Measurements from ENCODE around the gene ZNF518B. TPM values are rescaled to one million over a fixed set of nuclear protein-coding genes. Genes with fewer than 3 reads are reported as not detected.

ZNF518B gene
- total RNA-seq, 3 donors from 2014 or later, result 9.9 to 34.4 (median 19.5) TPM

- Histone ChIP-seq H3K4me1 (ENCODE audit: low read depth) (no peaks in the 10 kb centered on the region), H3K36me3 (ENCODE audit: low read depth) (no peaks in the 10 kb centered on the region), H3K4me3 (peak overlapping the region; percentile 35), H3K9me3 (no peaks in the 10 kb centered on the region)
- DNase-seq (peak; percentile 58 to 71 (median 67)), ATAC-seq (peak; percentile 56)
- TF ChIP-seq, protein P1, sequence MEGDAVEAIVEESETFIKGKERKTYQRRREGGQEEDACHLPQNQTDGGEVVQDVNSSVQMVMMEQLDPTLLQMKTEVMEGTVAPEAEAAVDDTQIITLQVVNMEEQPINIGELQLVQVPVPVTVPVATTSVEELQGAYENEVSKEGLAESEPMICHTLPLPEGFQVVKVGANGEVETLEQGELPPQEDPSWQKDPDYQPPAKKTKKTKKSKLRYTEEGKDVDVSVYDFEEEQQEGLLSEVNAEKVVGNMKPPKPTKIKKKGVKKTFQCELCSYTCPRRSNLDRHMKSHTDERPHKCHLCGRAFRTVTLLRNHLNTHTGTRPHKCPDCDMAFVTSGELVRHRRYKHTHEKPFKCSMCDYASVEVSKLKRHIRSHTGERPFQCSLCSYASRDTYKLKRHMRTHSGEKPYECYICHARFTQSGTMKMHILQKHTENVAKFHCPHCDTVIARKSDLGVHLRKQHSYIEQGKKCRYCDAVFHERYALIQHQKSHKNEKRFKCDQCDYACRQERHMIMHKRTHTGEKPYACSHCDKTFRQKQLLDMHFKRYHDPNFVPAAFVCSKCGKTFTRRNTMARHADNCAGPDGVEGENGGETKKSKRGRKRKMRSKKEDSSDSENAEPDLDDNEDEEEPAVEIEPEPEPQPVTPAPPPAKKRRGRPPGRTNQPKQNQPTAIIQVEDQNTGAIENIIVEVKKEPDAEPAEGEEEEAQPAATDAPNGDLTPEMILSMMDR (IDR thresholded peaks at IDR 0.05), result no peak
- intact Hi-C loops (cut with DNase I, micrococcal nuclease), result no loop called here
These were observed 501 bp downstream of the ZNF518B start for GRCh38 chr4:10456595-10457254.

- ATAC-seq, result no peak
- Histone ChIP-seq H3K4me1 (ENCODE audit: low read depth) (no peaks in the 10 kb centered on the region), H3K36me3 (ENCODE audit: low read depth) (no peaks in the 10 kb centered on the region), H3K9me3 (no peaks in the 10 kb centered on the region), H3K4me3 (no peak overlapping the region)
- TF ChIP-seq, protein P1 (IDR thresholded peaks at IDR 0.05), result no peak
- intact Hi-C loops (cut with DNase I, micrococcal nuclease), result no loop called here
- no peak for DNase-seq
These were observed 999 bp downstream of the ZNF518B start for GRCh38 chr4:10456260-10456594.

- DNase-seq (no peak), ATAC-seq (no peak)
- Histone ChIP-seq H3K4me1 (ENCODE audit: low read depth) (no peaks in the 10 kb centered on the region), H3K36me3 (ENCODE audit: low read depth) (no peaks in the 10 kb centered on the region), H3K4me3 (no peak overlapping the region), H3K9me3 (no peaks in the 10 kb centered on the region)
- TF ChIP-seq, protein P1 (IDR thresholded peaks at IDR 0.05), result no peak
- intact Hi-C loops (cut with DNase I, micrococcal nuclease), result no loop called here
These were observed 2.1 kb downstream of the ZNF518B start for GRCh38 chr4:10455133-10455532.

DNA sequence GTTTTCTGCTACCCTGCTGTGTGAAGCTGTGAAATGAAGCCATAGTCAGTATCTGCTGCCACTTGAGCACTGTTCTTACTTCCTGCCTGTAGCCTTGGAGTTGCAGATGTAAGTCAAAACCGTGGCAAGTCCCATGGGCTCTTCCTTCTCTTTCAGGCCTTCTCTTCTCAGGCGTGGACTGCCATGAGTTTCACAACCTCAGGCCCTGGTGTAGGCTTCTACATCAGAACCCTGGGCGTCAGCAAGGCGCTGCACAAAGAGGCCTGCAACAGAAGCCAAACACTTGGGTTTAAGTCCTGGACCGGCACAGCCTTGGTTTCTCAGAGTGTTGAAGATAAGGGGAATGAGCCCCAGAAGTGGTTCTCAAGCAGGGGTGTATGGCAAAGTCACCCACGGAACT, 2.5 kb downstream of the ZNF518B start:
- DNase-seq (no peak), ATAC-seq (no peak)
- intact Hi-C loops (cut with DNase I, micrococcal nuclease), result no loop called here
- H3K9me3 ChIP-seq, result no peaks in the 10 kb centered on the region
- TF ChIP-seq, protein P1 (IDR thresholded peaks at IDR 0.05), result no peak
- H3K36me3 ChIP-seq (ENCODE audit: low read depth), result no peaks in the 10 kb centered on the region
- no peaks in the 10 kb centered on the region for H3K4me1 ChIP-seq (ENCODE audit: low read depth)
- no peak overlapping the region for H3K4me3 ChIP-seq

DNA sequence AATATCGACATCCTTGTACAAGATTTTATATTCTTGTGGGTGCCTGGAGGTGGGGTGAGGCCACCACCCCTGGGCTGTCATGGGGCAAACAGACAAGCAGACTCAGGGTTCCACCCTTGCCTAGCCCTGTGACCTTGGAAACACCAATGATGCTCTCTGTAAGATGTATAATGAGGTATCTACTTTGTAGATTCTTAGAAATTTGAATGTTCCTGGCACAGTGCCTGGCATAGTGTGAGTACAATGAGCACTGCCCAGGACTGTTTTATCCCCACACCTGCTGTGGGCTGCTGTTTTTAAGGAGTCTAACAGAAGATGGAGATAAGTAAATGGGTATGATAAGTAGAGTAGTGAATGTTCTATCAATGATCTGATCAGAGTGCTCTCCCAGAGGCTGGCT, 3.1 kb downstream of the ZNF518B start:
- no peaks in the 10 kb centered on the region for H3K4me1 ChIP-seq (ENCODE audit: low read depth)
- intact Hi-C loops (cut with DNase I, micrococcal nuclease), result no loop called here
- no peaks in the 10 kb centered on the region for H3K9me3 ChIP-seq
- TF ChIP-seq, protein P1 (IDR thresholded peaks at IDR 0.05), result no peak
- H3K36me3 ChIP-seq (ENCODE audit: low read depth), result no peaks in the 10 kb centered on the region
- no peak overlapping the region for H3K4me3 ChIP-seq
- ATAC-seq, result no peak
- DNase-seq, result no peak

DNA sequence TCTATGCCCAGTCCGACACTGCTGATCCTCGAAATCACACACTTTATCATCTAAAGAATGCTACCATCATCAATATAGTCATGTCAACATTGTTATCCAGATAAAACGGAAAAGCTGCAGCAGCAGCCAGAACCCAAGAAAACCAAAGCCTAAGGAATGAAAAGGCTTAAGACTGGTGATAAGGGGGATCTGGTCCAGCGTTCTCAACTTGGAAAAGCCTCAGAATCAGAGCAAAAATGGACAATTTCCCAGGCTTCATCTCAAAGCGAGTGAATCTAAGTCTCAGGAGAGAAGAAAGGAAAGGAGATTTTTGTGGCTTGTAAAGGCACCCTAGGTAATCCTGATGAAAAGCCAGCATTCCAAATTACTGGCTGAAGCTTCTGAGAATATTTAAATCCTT, 8.2 kb downstream of the ZNF518B start:
- ATAC-seq (no peak), DNase-seq (no peak)
- Histone ChIP-seq H3K4me3 (no peak overlapping the region), H3K4me1 (ENCODE audit: low read depth) (no peaks in the 10 kb centered on the region), H3K9me3 (peaks cover 46% of the 10 kb centered on the region), H3K36me3 (ENCODE audit: low read depth) (peaks cover 4% of the 10 kb centered on the region)
- intact Hi-C loops (cut with DNase I, micrococcal nuclease), result no loop called here
- TF ChIP-seq, protein P1 (IDR thresholded peaks at IDR 0.05), result no peak
